Chondrocyte (in vitro differentiated cells): ENCODE results near the gene ZBTB24. TPM values are rescaled to one million over a fixed set of nuclear protein-coding genes. Genes with fewer than 3 reads are reported as not detected.

Experiments
- DNase-seq: peaks from one replicate; pipeline ENCODE4 v3.0.0; 2021; ENCODE audit warnings: mixed read lengths, low spot score
- H3K27ac Mint-ChIP-seq: one replicate; pipeline ENCODE4 v1.8.0; 2021; ENCODE audit warnings: mild to moderate bottlenecking, moderate library complexity, mixed read lengths; ENCODE audit not compliant: unreplicated experiment
- H3K27me3 Mint-ChIP-seq: 2 replicates; pipeline ENCODE4 v1.8.0; 2021; ENCODE audit warnings: low read depth, mixed read lengths
- H3K36me3 Mint-ChIP-seq: 2 replicates; pipeline ENCODE4 v1.8.0; 2021; ENCODE audit warnings: low read depth, mixed read lengths
- H3K4me1 Mint-ChIP-seq: 2 replicates; pipeline ENCODE4 v1.8.0; 2021; ENCODE audit warnings: low read depth, mild to moderate bottlenecking, mixed read lengths
- H3K4me3 Mint-ChIP-seq: one replicate; pipeline ENCODE4 v1.8.0; 2021; ENCODE audit warnings: mild to moderate bottlenecking, moderate library complexity, mixed read lengths; ENCODE audit not compliant: unreplicated experiment
- H3K9me3 Mint-ChIP-seq: 2 replicates; pipeline ENCODE4 v1.8.0; 2021; ENCODE audit warnings: low read depth, mixed read lengths
- CTCF ChIP-seq: fragments of 200-600 bp; sonication (generic); IDR thresholded peaks from 2 replicates; pipeline ENCODE4 v1.5.0; 2021; ENCODE audit warnings: antibody characterized with exemption, mild to moderate bottlenecking, moderate library complexity
- total RNA-seq: library from RNA; stranded (reverse); gene quantifications from 3 replicates; pipeline ENCODE4 v1.2.1, GENCODE V29; 2021

ZBTB24 gene
- total RNA-seq, 1 donor from 2014 or later = 7.1 TPM

DNA sequence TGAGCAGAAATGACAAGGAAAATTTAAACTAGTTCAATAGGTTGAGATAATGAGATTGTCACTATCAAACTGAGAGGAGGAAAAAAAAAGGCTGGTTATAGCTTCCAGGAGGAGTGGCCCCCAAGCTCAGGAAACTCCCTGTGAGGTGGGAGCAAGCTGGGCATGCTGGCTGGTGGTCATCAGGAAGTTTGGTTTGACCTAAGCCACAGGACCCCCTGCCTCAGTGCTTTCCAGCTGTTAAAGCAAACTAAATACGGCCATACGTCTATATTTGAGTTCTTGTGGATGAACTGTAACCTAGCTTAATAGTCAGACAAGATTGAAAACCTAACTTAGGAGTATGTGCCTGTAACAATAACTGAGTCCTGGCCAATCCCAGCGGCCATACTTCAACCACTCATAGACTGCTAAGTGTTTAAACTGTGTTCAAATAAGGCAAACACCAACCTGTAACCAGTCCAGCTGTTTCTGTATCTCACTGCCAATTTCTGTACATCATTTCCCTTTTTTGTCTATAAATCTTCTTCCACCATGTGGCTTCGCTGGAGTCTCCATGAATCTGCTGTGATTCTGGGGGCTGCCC, 24.6 kb upstream of the ZBTB24 start:
- no peak for TF ChIP-seq CTCF
- H3K4me1 Mint-ChIP-seq = peaks cover 3% of the 10 kb centered on the region
- H3K9me3 Mint-ChIP-seq = no peaks in the 10 kb centered on the region

GRCh38 chr6:109506841-109507240, 23.8 kb upstream of the ZBTB24 start:
- no peak for TF ChIP-seq CTCF
- Mint-ChIP-seq H3K36me3 (no peaks in the 10 kb centered on the region), H3K4me3 (no peak overlapping the region), H3K27ac (no peak overlapping the region), H3K9me3 (no peaks in the 10 kb centered on the region), H3K4me1 (peaks cover 2% of the 10 kb centered on the region), H3K27me3 (peaks cover 12% of the 10 kb centered on the region)
- no peak for DNase-seq

More for the DNA sequence above, 24.6 kb upstream of the ZBTB24 start:
- no peak for DNase-seq
- no peak overlapping the region for H3K4me3 Mint-ChIP-seq
- no peak overlapping the region for H3K27ac Mint-ChIP-seq
- H3K27me3 Mint-ChIP-seq = peaks cover 8% of the 10 kb centered on the region
- H3K36me3 Mint-ChIP-seq = no peaks in the 10 kb centered on the region

GRCh38 chr6:109506314-109506713, 23.3 kb upstream of the ZBTB24 start:
- TF ChIP-seq CTCF = no peak
- Mint-ChIP-seq H3K9me3 (no peaks in the 10 kb centered on the region), H3K27me3 (peaks cover 13% of the 10 kb centered on the region), H3K36me3 (no peaks in the 10 kb centered on the region), H3K4me3 (no peak overlapping the region), H3K4me1 (no peaks in the 10 kb centered on the region), H3K27ac (no peak overlapping the region)
- no peak for DNase-seq

GRCh38 chr6:109503327-109504224, 20.6 kb upstream of the ZBTB24 start:
- Mint-ChIP-seq H3K27me3 (peaks cover 13% of the 10 kb centered on the region), H3K27ac (no peak overlapping the region), H3K36me3 (no peaks in the 10 kb centered on the region), H3K4me1 (peaks cover 4% of the 10 kb centered on the region), H3K4me3 (no peak overlapping the region), H3K9me3 (no peaks in the 10 kb centered on the region)
- no peak for TF ChIP-seq CTCF
- no peak for DNase-seq

DNA sequence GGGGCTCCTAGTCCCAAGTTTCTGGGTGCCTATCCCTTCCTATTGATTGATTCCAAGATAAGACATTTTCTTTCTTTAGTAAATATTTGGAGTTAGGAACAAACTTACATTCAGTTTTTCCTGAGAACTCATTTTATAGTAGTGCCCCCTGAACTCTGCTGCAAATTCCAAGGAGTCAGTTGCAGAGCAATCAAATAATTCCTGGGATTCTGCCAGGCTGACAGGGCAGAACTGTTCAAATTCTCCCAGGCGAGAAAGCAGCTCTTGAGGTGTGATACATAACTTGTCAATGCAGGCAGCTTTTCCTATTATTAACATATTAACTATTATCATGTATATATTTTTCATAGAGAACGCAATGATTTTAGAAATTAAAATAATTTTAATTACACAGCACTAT, 15.9 kb upstream of the ZBTB24 start:
- H3K4me3 Mint-ChIP-seq = no peak overlapping the region
- no peak for TF ChIP-seq CTCF
- no peak overlapping the region for H3K27ac Mint-ChIP-seq
- no peaks in the 10 kb centered on the region for H3K36me3 Mint-ChIP-seq
- no peaks in the 10 kb centered on the region for H3K9me3 Mint-ChIP-seq
- peaks cover 4% of the 10 kb centered on the region for H3K4me1 Mint-ChIP-seq
- peaks cover 18% of the 10 kb centered on the region for H3K27me3 Mint-ChIP-seq
- DNase-seq = no peak
